Fibroblast of peridontal ligament (primary cell): Measurements from ENCODE around the gene MTURN.
A peak's percentile ranks its signal among the peaks of the same experiment; 100 is the strongest.
"Not testable (repeated sequence)": the region's sequence is repeated elsewhere in the genome, so short reads cannot be mapped to it uniquely, and the experiment has no call there.

Source experiments
- DNase-seq: peaks from one replicate; pipeline ENCODE4 v3.0.0-alpha.2; 2010; ENCODE audit errors: extremely low read depth

The MTURN gene

GRCh38 chr7:30134611-30135300 lies at the start of gene MTURN:
TSS of gene MTURN (plus strand) at chr7:30134986. CDS start at chr7:30135137, 151 bp downstream.
- peak; percentile 80 for DNase-seq

DNA sequence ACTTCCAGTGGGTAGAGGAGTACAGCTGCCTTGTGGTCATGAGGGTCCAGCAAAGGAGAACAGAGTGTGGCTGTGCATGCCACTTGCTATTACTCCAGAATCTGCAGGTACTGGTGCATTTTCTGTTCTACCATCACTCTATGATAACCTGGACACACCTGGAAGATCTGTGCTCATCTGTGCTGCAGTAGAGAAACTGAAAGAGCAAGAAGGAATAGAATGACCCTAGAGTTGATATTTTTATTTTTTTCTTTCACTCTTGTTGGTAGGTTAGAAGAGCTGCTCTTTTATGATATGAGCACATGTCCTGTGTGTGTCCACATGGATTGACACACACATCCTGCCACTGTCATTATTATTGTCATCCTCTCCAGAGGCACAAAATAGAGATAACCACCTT lies 48.3 kb upstream of the MTURN start:
- DNase-seq, result no peak

DNA sequence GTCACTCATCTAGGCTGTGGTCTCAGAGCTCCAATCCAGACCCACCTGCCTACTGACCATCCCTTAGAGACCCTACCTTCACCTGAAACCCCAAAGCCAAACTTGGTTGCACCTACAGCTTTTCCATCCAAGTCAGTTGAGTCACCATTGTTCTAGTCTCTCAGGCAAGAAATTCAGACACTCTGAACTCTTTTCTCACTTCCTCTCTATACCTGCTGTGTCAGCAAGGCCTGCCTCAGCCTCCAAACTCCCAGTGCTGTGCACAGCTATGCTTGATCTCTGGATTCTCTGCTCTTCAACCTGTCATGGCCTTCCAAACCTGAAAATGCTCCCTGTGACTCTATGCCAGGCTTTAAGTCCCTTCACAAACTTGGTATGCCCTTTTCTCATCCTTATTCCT lies 47.4 kb upstream of the MTURN start:
- DNase-seq, result no peak

GRCh38 chr7:30088362-30088761 lies 46.4 kb upstream of the MTURN start:
- DNase-seq, result no peak

DNA sequence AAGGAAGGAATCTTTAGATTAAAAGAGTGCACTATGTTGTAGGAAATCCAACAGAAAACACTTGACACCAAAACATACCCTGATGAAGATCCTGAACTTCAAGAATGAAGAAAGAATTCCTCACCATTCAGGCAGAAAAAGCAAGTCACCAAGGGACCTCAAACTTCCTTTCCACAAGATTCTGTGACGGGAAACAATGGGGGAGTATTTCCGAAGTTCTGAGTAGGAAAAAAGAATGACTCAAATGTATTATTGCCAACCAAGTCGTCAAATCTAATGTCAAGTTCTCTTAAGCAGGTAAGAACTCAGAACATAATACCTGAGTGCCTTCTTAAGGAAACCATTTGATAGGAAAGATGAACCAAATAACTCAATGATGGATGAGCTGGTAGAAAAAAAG lies 44.7 kb upstream of the MTURN start:
- DNase-seq, result no peak

- peak; percentile 94 for DNase-seq
Measured at GRCh38 chr7:30091491-30091912, 43.3 kb upstream of the MTURN start.

DNA sequence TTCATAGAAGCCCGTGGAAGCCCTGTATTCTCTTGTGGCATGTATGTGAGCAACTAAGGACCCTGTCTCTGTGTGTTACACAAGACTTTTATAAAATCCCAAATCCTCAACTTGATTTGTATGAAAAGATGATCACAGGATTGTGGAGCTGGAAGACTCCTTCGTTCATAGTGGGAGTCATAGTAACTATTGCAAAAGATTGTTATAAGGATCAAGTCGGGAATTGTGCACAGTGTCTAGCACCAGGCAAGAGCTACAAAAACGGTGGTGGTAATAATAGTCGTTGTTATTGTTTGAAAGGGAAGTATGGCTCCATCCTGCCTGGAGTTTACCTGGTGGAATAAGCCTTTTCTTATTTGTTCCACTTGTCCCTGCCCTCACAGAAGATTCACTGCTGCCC lies 42.8 kb upstream of the MTURN start:
- DNase-seq, result no peak

DNA sequence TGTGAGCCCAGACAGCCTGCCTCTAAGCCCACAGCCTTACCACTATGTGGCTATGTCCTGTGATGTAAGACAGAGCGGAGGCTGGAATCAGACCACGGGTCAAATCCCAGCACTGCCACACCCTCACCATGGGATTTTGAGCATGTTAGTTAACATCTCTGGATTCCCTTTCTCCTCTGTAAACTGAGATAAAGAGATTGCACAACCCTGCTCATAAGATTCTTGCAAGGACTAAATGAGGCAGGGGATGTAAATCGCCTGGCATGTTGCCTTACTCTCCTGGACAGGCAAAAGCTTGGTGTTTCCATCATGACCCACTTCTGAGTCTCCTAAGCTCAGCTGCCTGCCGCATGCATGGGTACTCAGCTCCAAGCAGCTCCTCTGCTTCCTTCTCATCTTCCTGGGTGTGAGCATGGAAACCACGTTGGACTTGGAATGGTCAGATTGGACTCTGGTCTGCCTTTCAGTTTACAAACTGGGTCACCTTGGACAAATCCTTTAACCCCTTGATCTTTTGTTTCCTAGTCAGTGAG lies 41.3 kb upstream of the MTURN start:
- DNase-seq, result peak; percentile 29

GRCh38 chr7:30098599-30098998 lies 36.2 kb upstream of the MTURN start:
- not testable (repeated sequence) for DNase-seq

DNA sequence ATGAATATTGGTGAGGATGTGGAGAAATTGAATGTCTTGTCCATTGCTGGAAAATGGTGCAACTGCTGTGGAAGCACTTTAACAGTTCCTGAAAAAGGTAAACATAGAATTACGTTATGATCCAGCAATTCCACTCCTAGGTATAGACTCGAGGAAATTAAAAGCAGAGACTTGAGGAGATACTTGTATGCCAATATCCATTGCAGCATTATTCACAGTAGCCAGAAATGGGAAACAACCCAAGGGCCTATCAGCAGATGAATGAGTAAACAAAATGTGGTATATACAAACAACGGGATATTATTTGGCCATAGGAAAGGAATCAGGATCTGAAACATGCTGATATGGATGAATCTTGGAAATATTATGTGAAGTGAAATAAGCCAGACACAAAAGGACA lies 32.5 kb upstream of the MTURN start:
- no peak for DNase-seq

- no peak for DNase-seq
Measured at GRCh38 chr7:30104157-30104556, 30.6 kb upstream of the MTURN start.

- DNase-seq, result no peak
Measured at GRCh38 chr7:30112103-30112713, 22.6 kb upstream of the MTURN start.

DNA sequence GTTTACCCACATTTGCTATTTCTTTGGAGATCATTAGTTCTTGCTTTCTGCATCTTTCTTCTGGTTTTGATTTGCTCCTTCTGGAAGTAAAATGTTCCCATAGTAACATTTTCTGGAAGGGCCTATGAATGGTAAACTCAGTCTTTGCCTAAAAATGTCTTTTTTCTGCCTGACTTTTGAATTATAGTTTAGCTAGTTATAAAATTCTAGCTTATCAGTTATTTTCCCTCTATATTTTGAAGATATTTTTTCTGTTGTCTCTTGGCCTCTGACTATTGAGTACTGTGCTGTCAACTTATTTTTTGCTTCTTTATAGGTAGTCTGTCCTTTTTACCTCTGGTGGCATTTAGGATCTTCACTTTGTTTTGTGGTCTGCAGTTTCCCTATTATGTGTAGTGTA lies 21.6 kb upstream of the MTURN start:
- no peak for DNase-seq

GRCh38 chr7:30114536-30115238 lies 20.1 kb upstream of the MTURN start:
- no peak for DNase-seq

- no peak for DNase-seq
Measured at GRCh38 chr7:30115709-30116297, 19.0 kb upstream of the MTURN start.

- peak; percentile 71 for DNase-seq
Measured at GRCh38 chr7:30116771-30117170, 18.0 kb upstream of the MTURN start.

DNA sequence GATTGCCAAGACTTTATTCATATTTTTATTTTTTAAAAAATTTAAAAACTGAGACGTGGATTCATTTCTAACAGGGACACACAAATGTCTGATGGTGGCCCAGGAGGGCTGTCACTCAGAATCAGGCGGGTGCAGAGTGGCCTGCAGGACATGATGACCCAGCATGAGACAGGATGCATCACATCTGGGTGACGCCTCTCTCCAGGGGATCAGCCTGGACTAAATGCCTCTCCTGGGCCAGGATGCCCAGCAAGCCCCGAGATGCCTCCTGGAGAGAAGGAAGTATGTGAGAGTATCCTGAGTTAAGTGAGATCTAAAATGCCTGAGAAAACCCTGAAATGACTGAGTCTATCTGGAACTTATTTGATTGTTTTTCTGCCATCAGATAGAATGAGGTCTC lies 16.9 kb upstream of the MTURN start:
- DNase-seq, result no peak

DNA sequence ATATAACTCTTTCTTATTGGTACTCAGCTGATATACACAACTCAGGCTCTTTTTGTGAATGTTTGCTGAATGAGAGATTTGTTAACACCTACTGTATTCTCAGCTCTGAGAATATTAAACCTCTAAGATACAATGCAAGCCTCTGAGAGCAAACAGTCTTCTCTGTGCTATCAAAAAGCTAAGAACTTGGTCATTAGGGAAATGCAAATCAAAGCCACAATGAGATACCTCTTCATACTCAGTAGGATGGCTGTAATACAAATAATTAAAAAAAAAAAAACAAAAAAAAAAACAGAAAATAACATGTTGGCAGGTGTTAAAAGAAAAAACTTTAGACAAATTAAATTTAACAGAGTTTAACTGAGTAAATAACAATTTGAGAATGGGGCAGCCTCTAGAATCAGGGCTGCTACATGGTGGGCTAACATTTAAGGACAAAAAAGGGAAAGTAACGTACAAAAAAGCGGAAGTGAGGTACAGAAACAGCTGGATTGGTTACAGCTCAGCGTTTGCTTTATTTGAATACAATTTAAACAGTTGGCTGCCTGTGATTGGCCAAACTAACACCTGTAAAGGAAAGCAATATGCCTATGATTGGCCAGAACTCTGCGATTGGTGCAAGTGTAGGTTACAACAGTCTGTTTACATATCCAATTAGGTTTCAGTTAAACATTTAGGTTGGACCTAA lies 14.8 kb upstream of the MTURN start:
- DNase-seq, result no peak

GRCh38 chr7:30133736-30134610 lies 813 bp upstream of the MTURN start:
- DNase-seq, result no peak

DNA sequence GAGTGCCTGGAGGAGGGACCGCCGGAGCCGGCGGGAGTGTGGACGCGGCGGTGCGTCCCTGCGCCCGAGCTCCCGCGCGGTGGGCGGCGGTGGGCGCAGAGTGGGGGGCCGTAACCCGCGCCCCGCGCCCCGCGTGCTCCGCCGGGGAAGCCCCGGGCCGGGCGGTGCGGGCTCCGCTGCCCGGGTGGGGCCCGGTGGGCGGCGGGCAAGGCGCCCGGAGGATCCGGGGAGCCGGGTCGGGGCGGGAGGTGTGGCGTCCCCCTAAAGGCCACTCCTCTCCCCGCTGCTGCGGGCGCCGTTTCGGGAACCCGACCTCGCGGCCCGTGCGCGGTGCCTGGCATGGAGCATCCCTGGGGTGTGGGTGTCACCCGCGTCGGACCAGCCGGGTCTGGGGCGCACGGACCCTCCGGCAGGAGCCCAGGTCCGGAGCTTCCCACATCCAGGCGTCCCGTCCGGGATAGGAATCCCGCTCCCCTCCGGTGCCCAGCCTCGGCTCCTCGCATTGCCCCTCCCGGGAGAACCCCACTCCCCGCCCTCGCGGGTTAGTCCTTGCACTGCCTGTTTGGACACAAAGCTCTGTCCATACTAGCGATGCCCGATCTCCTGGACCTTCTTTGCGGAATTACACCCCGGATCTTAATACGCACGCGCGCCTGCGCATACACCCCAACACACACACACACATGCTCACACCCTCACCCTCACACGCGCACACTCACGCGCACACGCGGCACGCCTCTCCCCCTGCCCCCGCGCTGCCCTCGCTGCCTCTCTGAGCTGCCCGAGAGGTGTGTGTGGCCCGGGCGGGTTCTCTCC lies 723 bp downstream of the MTURN start:
- DNase-seq, result peak; percentile 76
